WERI-Rb-1 (cell line): Measurements from ENCODE around the gene BDH1.

Experiments used
- DNase-seq: peaks from one replicate; pipeline ENCODE4 v3.0.0-alpha.2; 2020
- H3K27ac ChIP-seq: fragments of 250-450 bp; sonication (Bioruptor Pico); 2 replicates; pipeline ENCODE4 v1.5.1; 2020; ENCODE audit warnings: mild to moderate bottlenecking, moderate library complexity
- H3K27me3 ChIP-seq: fragments of 250-450 bp; sonication (Bioruptor Pico); 2 replicates; pipeline ENCODE4 v1.5.1; 2021; ENCODE audit warnings: mild to moderate bottlenecking, low read depth, moderate library complexity; ENCODE audit not compliant: insufficient read depth, severe bottlenecking
- H3K36me3 ChIP-seq: fragments of 250-450 bp; sonication (Bioruptor Pico); 2 replicates; pipeline ENCODE4 v1.5.1; 2020; ENCODE audit warnings: mild to moderate bottlenecking, moderate library complexity
- H3K4me3 ChIP-seq: 2 replicates; pipeline ENCODE4 v1.5.1; 2011; ENCODE audit warnings: low read depth, mild to moderate bottlenecking, control low read depth, low read length
- H3K9me3 ChIP-seq: fragments of 250-450 bp; sonication (Bioruptor Pico); 2 replicates; pipeline ENCODE4 v1.5.1; 2021; ENCODE audit warnings: mild to moderate bottlenecking, moderate library complexity; ENCODE audit not compliant: severe bottlenecking
- CTCF ChIP-seq: IDR thresholded peaks from 2 replicates; pipeline ENCODE4 v1.5.1; 2011; ENCODE audit warnings: low read depth, mild to moderate bottlenecking, control low read depth, inconsistent platforms, low read length

BDH1 gene

DNA sequence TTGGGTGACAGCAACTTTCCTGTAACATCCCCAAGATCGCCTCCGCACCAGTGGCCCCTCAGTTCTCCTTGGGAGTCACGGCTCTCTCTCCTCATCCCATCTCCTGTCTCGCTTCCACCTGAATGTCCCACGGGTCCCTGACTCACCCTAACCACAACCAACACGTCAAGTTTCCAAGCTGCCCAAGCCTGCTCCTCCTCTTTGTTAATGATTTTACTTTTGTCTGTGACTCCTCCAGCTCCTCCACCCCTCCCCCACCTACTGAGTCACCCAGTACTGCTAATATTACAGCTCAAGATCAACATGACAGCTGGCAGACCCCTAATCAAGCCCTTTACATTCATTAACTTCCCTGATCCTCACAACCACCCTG is 39.3 kb downstream of the BDH1 start:
- Histone ChIP-seq H3K27me3 (no peaks in the 10 kb centered on the region), H3K4me3 (no peak overlapping the region), H3K36me3 (no peaks in the 10 kb centered on the region), H3K27ac (no peak overlapping the region; the same call in none of the 2 replicates), H3K9me3 (no peaks in the 10 kb centered on the region)
- DNase-seq = peak; percentile 47
- TF ChIP-seq CTCF = no peak

GRCh38 chr3:197514786-197515355 is 40.9 kb downstream of the BDH1 start:
- H3K9me3 ChIP-seq = no peaks in the 10 kb centered on the region
- H3K36me3 ChIP-seq = no peaks in the 10 kb centered on the region
- H3K27me3 ChIP-seq = no peaks in the 10 kb centered on the region
- H3K4me3 ChIP-seq = no peak overlapping the region
- DNase-seq = no peak
- no peak overlapping the region for H3K27ac ChIP-seq
- no peak for TF ChIP-seq CTCF

GRCh38 chr3:197513953-197514785 is 41.6 kb downstream of the BDH1 start:
- Histone ChIP-seq H3K27me3 (no peaks in the 10 kb centered on the region), H3K9me3 (no peaks in the 10 kb centered on the region), H3K27ac (no peak overlapping the region), H3K36me3 (no peaks in the 10 kb centered on the region), H3K4me3 (no peak overlapping the region)
- no peak for TF ChIP-seq CTCF
- DNase-seq = no peak

DNA sequence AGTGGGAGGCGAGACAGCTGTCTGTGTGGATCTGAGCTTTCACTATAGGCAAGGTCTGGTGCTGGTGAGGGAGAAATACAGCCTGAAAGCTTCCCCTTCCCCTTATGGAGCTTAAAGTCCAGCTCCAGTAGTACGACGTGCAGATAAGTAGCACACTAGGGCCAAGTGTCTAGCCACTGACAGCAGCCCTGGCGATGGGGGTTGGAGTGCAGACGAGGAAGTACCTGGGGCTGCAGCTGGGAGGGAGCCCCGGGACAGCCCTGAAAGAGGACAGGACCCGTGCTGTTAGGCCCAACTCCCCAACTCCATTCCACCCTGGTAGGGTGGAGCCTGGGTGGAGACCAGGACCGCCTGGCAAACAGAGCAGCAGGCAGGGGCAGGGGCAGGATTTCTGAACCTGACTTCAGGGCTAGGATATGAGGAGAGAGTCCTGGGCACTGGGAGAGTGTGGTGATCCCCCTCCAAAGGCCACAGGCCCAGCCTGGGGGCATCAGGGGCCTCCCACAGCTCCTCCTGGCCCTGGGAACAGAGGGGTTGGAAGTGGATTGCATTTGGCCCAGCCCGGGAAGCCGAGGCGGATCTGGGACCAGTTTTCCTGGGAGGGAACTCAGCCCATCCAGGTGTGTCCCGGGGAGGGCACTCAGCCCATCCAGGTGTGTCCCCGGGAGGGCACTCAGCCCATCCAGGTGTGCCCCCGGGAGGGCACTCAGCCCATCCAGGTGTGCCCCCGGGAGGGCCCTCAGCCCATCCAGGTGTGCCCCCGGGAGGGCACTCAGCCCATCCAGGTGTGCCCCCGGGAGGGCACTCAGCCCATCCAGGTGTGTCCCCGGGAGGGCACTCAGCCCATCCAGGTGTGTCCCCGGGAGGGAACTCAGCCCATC is 42.8 kb downstream of the BDH1 start:
- Histone ChIP-seq H3K9me3 (no peaks in the 10 kb centered on the region), H3K27me3 (no peaks in the 10 kb centered on the region), H3K27ac (no peak overlapping the region), H3K36me3 (no peaks in the 10 kb centered on the region), H3K4me3 (no peak overlapping the region)
- no peak for DNase-seq
- no peak for TF ChIP-seq CTCF

GRCh38 chr3:197511853-197512635 is 43.7 kb downstream of the BDH1 start:
- DNase-seq = no peak

More at GRCh38 chr3:197511853-197512635, 43.7 kb downstream of the BDH1 start:
- no peaks in the 10 kb centered on the region for H3K9me3 ChIP-seq
- TF ChIP-seq CTCF = no peak
- H3K27ac ChIP-seq = no peak overlapping the region
- no peaks in the 10 kb centered on the region for H3K36me3 ChIP-seq
- H3K27me3 ChIP-seq = no peaks in the 10 kb centered on the region
- H3K4me3 ChIP-seq = no peak overlapping the region
